ENCODE data around the gene VDR. TPM values are rescaled to one million over a fixed set of nuclear protein-coding genes. Genes with fewer than 3 reads are reported as not detected.

The VDR gene
- total RNA-seq, 1 experiment from 2014 or later: 22.3 TPM

DNA sequence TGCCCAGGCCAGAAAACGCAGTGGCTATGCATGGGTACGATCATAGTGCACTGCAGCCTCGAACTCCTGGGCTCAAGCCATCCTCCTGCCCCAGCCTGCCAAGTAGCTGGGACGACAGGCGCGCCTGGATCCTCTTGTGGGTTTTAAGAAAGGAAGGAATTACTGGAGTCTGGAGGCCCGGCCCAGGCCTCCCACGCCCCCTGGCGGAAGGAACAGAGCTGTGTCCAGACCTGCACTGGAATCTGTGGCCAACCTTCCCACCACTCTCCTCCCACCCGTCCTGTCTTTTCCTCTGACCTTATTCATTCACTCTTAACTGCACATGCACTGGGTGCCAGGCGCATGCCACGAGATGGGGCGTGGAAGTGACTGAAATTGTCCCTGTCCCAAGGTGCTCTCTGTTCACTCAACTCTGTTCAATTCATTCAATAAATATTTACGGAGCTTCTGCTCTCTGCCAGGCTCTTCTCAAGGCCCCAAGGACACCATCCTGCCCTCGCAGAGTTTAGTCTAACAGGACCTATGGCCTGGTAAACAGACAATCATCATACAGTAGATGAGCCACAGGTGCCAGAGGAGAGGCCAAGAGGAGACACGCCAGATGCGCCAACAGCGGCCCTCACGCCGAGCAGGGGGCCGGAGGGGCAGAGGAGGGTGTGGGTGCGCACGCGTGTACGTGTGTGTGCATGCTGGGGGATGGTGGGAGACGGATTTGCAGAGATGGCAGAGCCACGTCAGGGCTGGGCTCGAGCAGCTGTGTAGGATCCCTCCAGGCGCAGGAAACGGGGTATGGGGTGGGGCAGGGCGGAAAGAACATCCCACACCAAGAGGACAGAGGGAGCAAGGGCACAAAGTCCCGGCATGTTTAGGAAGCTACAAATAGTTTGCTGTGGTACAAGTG, 44.9 kb upstream of the VDR start:
- CTCF ChIA-PET: interaction anchor here (0.6 to 5.9 kb wide), 39 partner anchors 9 to 906 kb away, joined by 3 to 50 read pairs (median 4); partner anchors contain the start of genes TMEM106C and VDR
- BruUV-seq (replicated peaks): no TSS peak
- intact Hi-C loops (cut with micrococcal nuclease): loop anchor here (1.0 to 5.0 kb wide), 3 partner anchors 44 to 112 kb away; no protein-coding TSS in a partner anchor
- no peak overlapping the region for H3K4me3 Mint-ChIP-seq (ENCODE audit: unreplicated experiment)
- no peak overlapping the region for H3K27ac Mint-ChIP-seq (ENCODE audit: low read depth, unreplicated experiment)
- H3K27me3 Mint-ChIP-seq (ENCODE audit: insufficient read depth, unreplicated experiment): no peaks in the 10 kb centered on the region
- peaks cover 45% of the 10 kb centered on the region for H3K4me1 Mint-ChIP-seq (ENCODE audit: insufficient read depth, unreplicated experiment)
- TF ChIP-seq CTCF (IDR thresholded peaks at IDR 0.05; ENCODE audit: unreplicated experiment): peak; percentile 82
- no peaks in the 10 kb centered on the region for H3K9me3 Mint-ChIP-seq (ENCODE audit: unreplicated experiment)
- POLR2A ChIA-PET: interaction anchor here (0.5 to 2.7 kb wide), 11 partner anchors 13 to 715 kb away, joined by 3 to 25 read pairs (median 3); partner anchors contain the start of gene VDR
- H3K36me3 Mint-ChIP-seq (ENCODE audit: insufficient read depth, unreplicated experiment): peaks cover 6% of the 10 kb centered on the region
- DNase-seq (ENCODE audit: unreplicated experiment): peak; percentile 88

GRCh38 chr12:47947341-47947740, 42.5 kb upstream of the VDR start:
- intact Hi-C loops (cut with micrococcal nuclease): loop anchor here (5.0 kb wide), 2 partner anchors 85 to 110 kb away; no protein-coding TSS in a partner anchor
- POLR2A ChIA-PET: interaction anchor here (0.7 to 1.3 kb wide), 3 partner anchors 16 to 89 kb away, joined by 3 to 6 read pairs (median 3); partner anchors contain the start of genes TMEM106C and VDR

GRCh38 chr12:47946413-47947323, 41.9 kb upstream of the VDR start:
- BruUV-seq (replicated peaks): no TSS peak
- Mint-ChIP-seq H3K36me3 (ENCODE audit: insufficient read depth, unreplicated experiment) (peaks cover 6% of the 10 kb centered on the region), H3K27ac (ENCODE audit: low read depth, unreplicated experiment) (peak overlapping the region; percentile 40), H3K4me3 (ENCODE audit: unreplicated experiment) (no peak overlapping the region), H3K9me3 (ENCODE audit: unreplicated experiment) (no peaks in the 10 kb centered on the region), H3K27me3 (ENCODE audit: insufficient read depth, unreplicated experiment) (no peaks in the 10 kb centered on the region), H3K4me1 (ENCODE audit: insufficient read depth, unreplicated experiment) (peaks cover 41% of the 10 kb centered on the region)
- intact Hi-C loops (cut with micrococcal nuclease): loop anchor here (5.0 kb wide), 2 partner anchors 84 to 109 kb away; no protein-coding TSS in a partner anchor
- POLR2A ChIA-PET: interaction anchor here (0.6 to 1.3 kb wide), 4 partner anchors 17 to 88 kb away, joined by 3 to 6 read pairs (median 3); partner anchors contain the start of genes TMEM106C and VDR
- peak; percentile 52 for DNase-seq (ENCODE audit: unreplicated experiment)
- no peak for TF ChIP-seq CTCF (IDR thresholded peaks at IDR 0.05; ENCODE audit: unreplicated experiment)
- CTCF ChIA-PET: interaction anchor here (0.6 to 5.9 kb wide), 8 partner anchors 30 to 646 kb away, joined by 3 to 50 read pairs (median 4); partner anchors contain the start of gene VDR

More at GRCh38 chr12:47947341-47947740, 42.5 kb upstream of the VDR start:
- Mint-ChIP-seq H3K27me3 (ENCODE audit: insufficient read depth, unreplicated experiment) (no peaks in the 10 kb centered on the region), H3K9me3 (ENCODE audit: unreplicated experiment) (no peaks in the 10 kb centered on the region), H3K27ac (ENCODE audit: low read depth, unreplicated experiment) (no peak overlapping the region), H3K4me3 (ENCODE audit: unreplicated experiment) (no peak overlapping the region), H3K36me3 (ENCODE audit: insufficient read depth, unreplicated experiment) (peaks cover 6% of the 10 kb centered on the region), H3K4me1 (ENCODE audit: insufficient read depth, unreplicated experiment) (peaks cover 41% of the 10 kb centered on the region)
- no TSS peak for BruUV-seq (replicated peaks)
- no peak for TF ChIP-seq CTCF (IDR thresholded peaks at IDR 0.05; ENCODE audit: unreplicated experiment)
- CTCF ChIA-PET: interaction anchor here (0.6 to 5.9 kb wide), 5 partner anchors 42 to 645 kb away, joined by 3 to 50 read pairs (median 9); partner anchors contain the start of gene VDR
- DNase-seq (ENCODE audit: unreplicated experiment): no peak
